OCI-LY3 (cell line): ENCODE measurements around the gene TMEM37.

Experiments
- H2AFZ ChIP-seq: fragments of 200-600, 300-600 bp; shearing (Covaris generic); 2 replicates; pipeline ENCODE4 v1.6.0; 2014; ENCODE audit warnings: antibody characterized with exemption, low read depth, low read length
- H3K27ac ChIP-seq: fragments of 200-600, 300-600 bp; sonication (generic); 2 replicates; pipeline ENCODE4 v1.5.1; 2014; ENCODE audit warnings: mild to moderate bottlenecking, low read length, moderate library complexity, mixed read lengths
- H3K27me3 ChIP-seq: fragments of 200-600, 300-600 bp; sonication (generic); 2 replicates; pipeline ENCODE4 v1.6.1; 2014; ENCODE audit warnings: low read depth, low read length, mixed read lengths
- H3K36me3 ChIP-seq: fragments of 200-600, 300-600 bp; sonication (generic); replicated peaks from 2 replicates; pipeline ENCODE3; 2014; ENCODE audit warnings: low read depth, low read length, mixed read lengths
- H3K4me1 ChIP-seq: fragments of 300-600, 200-600 bp; sonication (generic); 2 replicates; pipeline ENCODE4 v1.6.1; 2014; ENCODE audit warnings: low read length, mixed read lengths
- H3K4me2 ChIP-seq: fragments of 200-600, 300-600 bp; sonication (generic); 2 replicates; pipeline ENCODE4 v1.6.1; 2014; ENCODE audit warnings: low read length, mixed read lengths
- H3K4me3 ChIP-seq: fragments of 300-600, 200-600 bp; sonication (generic); 2 replicates; pipeline ENCODE4 v1.5.1; 2014; ENCODE audit warnings: antibody characterized with exemption, mild to moderate bottlenecking, low read length, moderate library complexity
- H3K79me2 ChIP-seq: fragments of 300-600, 200-600 bp; shearing (Covaris generic); 2 replicates; pipeline ENCODE4 v1.6.1; 2014; ENCODE audit warnings: mild to moderate bottlenecking, low read length, mixed read lengths
- H3K9ac ChIP-seq: fragments of 300-600, 200-600 bp; shearing (Covaris generic); 2 replicates; pipeline ENCODE4 v1.6.0; 2014; ENCODE audit warnings: mild to moderate bottlenecking, low read length, moderate library complexity
- H3K9me3 ChIP-seq: fragments of 200-600, 300-600 bp; shearing (Covaris generic); 2 replicates; pipeline ENCODE4 v1.6.1; 2014; ENCODE audit warnings: low read length, mixed read lengths; ENCODE audit not compliant: insufficient read depth
- H4K20me1 ChIP-seq: fragments of 200-600, 300-600 bp; sonication (generic); 2 replicates; pipeline ENCODE4 v1.6.1; 2016; ENCODE audit warnings: low read length, mixed read lengths; ENCODE audit not compliant: insufficient read depth
- EZH2phosphoT487 ChIP-seq: fragments of 200-600 bp; shearing (Covaris generic); IDR thresholded peaks from 2 replicates; pipeline ENCODE4 v1.6.1; 2018; ENCODE audit warnings: antibody characterized with exemption, mixed run types, low read depth
- TF ChIP-seq, protein P1 (sequence below): fragments of 200-600, 300-600 bp; sonication (generic); IDR thresholded peaks from 2 replicates; pipeline ENCODE4 v1.5.1; 2014; ENCODE audit warnings: antibody characterized with exemption, low read length, low read depth

TMEM37 gene

DNA sequence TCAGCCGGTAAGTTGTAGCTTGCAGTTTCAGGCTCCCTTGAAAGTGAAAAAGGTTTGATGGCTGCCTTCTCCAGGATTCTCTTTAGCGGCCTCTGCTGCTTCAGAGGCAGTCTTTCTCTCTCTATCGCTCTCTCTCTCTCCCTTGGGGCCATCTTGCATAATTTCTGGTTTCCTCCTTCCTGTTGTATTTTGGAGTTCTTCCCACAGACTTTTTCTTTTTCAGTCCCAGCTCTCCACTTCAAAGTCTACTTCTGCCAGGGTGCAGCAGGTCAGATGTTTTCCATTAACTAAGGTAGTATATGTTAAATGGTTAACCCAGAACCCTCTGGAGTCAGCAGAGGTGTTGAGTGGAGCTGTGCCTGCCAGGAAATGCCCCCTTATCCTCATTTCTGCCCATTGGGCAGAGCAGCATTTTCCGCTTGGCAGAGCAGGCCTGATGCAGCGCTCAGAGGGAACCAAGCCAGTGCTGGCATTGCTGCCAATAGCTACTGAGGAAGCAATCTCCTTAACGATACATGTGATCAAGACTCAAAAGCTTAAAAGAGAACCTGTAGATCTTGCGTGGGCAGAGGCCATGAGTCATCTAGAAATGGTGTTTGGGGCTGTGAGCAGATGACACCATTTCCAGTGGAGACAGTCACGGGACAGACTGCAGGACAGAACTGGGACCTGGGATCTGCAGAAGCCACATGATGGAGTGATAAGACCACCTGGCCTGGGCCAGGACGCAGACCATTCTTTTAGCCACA lies 44.1 kb upstream of the TMEM37 start:
- no peak overlapping the region for H3K27ac ChIP-seq
- H2AFZ ChIP-seq: peak overlapping the region; percentile 69; the same call in 1 of the 2 replicates

DNA sequence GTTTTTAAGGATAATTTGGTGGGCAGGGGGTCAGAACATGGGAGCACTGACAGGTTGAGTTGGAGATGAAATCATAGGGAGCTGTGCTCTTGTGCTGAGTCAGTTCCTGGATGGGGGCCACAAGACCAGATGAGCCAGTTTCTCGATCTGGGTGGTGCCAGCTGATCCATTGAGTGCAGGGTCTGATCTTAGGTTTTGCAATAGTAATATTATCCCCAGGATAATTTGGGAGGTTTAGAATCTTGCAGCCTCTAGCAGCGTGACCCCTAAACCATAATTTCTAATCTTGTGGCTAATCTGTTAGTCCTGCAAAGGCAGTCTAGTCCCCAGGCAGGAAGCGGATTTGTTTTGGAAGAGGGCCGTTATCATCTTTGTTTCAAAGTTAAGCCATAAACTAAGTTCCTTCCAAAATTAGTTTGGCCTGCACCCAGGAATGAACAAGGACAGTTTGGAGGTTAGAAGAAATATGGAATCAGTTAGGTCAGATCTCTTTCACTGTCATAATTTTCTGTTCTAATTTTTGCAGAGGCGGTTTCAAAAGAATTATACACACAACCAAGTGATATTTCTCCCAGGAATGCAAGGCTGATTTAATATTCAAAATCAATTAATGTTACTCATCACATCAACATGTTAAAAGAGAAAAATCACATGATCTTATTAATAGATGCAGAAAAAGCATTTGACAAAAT lies 41.9 kb upstream of the TMEM37 start:
- no peak overlapping the region for H3K27ac ChIP-seq
- H3K9me3 ChIP-seq: no peaks in the 10 kb centered on the region
- H3K4me3 ChIP-seq: no peak overlapping the region
- TF ChIP-seq EZH2phosphoT487: no peak
- TF ChIP-seq, protein P1, sequence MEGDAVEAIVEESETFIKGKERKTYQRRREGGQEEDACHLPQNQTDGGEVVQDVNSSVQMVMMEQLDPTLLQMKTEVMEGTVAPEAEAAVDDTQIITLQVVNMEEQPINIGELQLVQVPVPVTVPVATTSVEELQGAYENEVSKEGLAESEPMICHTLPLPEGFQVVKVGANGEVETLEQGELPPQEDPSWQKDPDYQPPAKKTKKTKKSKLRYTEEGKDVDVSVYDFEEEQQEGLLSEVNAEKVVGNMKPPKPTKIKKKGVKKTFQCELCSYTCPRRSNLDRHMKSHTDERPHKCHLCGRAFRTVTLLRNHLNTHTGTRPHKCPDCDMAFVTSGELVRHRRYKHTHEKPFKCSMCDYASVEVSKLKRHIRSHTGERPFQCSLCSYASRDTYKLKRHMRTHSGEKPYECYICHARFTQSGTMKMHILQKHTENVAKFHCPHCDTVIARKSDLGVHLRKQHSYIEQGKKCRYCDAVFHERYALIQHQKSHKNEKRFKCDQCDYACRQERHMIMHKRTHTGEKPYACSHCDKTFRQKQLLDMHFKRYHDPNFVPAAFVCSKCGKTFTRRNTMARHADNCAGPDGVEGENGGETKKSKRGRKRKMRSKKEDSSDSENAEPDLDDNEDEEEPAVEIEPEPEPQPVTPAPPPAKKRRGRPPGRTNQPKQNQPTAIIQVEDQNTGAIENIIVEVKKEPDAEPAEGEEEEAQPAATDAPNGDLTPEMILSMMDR: no peak
- no peak overlapping the region for H3K4me2 ChIP-seq
- H3K27me3 ChIP-seq: no peaks in the 10 kb centered on the region
- H2AFZ ChIP-seq: no peak overlapping the region
- H4K20me1 ChIP-seq: no peaks in the 10 kb centered on the region
- H3K36me3 ChIP-seq: no peaks in the 10 kb centered on the region
- peaks cover 5% of the 10 kb centered on the region for H3K4me1 ChIP-seq
- no peaks in the 10 kb centered on the region for H3K79me2 ChIP-seq
- no peak overlapping the region for H3K9ac ChIP-seq

More for the DNA sequence above, 44.1 kb upstream of the TMEM37 start:
- H3K27me3 ChIP-seq: no peaks in the 10 kb centered on the region
- no peaks in the 10 kb centered on the region for H3K9me3 ChIP-seq
- peaks cover 5% of the 10 kb centered on the region for H3K4me1 ChIP-seq
- no peaks in the 10 kb centered on the region for H3K36me3 ChIP-seq
- no peak overlapping the region for H3K4me3 ChIP-seq
- no peaks in the 10 kb centered on the region for H4K20me1 ChIP-seq
- H3K79me2 ChIP-seq: no peaks in the 10 kb centered on the region
- no peak overlapping the region for H3K4me2 ChIP-seq
- no peak overlapping the region for H3K9ac ChIP-seq
- TF ChIP-seq, protein P1: no peak
- TF ChIP-seq EZH2phosphoT487: no peak

DNA sequence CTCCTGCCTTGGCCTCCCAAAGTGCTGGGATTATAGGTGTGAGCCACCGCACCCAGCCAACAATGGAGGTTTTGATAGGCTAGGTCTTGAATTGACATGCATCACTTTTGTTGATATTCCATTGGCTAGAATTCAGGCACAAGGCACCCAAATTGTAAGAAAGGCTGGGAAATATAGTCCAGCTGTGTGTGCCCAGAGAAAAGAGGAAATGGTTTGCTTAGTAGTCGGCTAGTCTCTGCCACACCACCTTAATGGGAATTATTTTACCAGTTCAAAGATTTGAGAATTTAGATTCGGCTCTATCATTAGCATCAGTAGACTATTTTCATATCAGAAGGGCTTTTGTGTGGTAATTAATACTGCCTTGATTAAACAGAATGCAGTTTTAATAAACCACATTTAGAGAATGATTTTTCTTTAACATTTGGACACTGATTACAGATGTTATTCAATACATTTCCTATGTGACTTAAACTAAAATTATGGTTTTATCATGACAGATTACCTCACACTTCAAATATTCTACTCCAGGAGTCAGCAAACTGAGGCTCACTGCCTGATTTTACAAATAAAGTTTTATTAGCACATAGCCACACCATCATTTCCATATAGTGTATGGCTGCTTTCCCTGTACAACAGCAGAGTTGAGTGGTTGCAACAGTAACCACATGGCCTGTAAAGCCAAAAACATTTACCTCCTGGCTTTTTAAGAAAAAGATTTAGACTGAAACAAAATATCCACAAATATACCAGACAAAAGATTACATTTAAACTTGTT lies 37.5 kb upstream of the TMEM37 start:
- Histone ChIP-seq H2AFZ (no peak overlapping the region), H3K36me3 (no peaks in the 10 kb centered on the region), H3K27ac (no peak overlapping the region), H3K79me2 (no peaks in the 10 kb centered on the region), H3K9ac (no peak overlapping the region), H3K4me3 (no peak overlapping the region), H4K20me1 (no peaks in the 10 kb centered on the region), H3K4me1 (0 out of 2 replicates have a peak, but pooled peaks cover 4% of the 10 kb centered on the region), H3K27me3 (no peaks in the 10 kb centered on the region), H3K9me3 (no peaks in the 10 kb centered on the region), H3K4me2 (no peak overlapping the region)
- TF ChIP-seq EZH2phosphoT487: no peak
- TF ChIP-seq, protein P1: no peak

DNA sequence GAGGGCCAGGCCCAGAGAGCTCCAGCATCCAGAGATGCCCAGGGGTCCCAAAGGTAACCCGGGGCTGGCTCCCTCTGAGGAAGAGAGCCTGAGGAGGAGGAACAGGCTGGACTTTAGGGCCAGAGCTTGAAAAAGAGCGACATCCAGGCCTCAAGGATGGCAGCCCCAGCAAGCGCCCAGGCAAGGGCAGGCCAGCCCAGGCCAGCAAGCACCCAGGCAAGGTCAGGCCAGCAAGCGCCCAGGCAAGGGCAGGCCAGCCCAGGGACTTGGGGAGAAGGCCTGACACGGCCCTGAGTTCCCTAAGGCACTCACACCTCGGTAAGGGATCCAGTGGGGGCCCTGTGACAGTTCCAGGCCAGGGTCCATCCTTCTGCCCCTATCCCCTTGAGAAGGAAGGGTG lies 34.5 kb upstream of the TMEM37 start:
- no peak overlapping the region for H3K27ac ChIP-seq
- H4K20me1 ChIP-seq: no peaks in the 10 kb centered on the region

More for the DNA sequence above, 34.5 kb upstream of the TMEM37 start:
- Histone ChIP-seq H3K4me1 (0 out of 2 replicates have a peak, but pooled peaks cover 4% of the 10 kb centered on the region), H3K4me2 (no peak overlapping the region), H3K79me2 (no peaks in the 10 kb centered on the region), H3K9me3 (no peaks in the 10 kb centered on the region), H3K4me3 (no peak overlapping the region), H3K36me3 (no peaks in the 10 kb centered on the region), H3K27me3 (no peaks in the 10 kb centered on the region), H3K9ac (no peak overlapping the region), H2AFZ (no peak overlapping the region)
- TF ChIP-seq, protein P1: no peak
- TF ChIP-seq EZH2phosphoT487: no peak
